GM18873 (cell line): ENCODE data around the gene CCN5.
"Not testable (repeated sequence)": the region's sequence is repeated elsewhere in the genome, so short reads cannot be mapped to it uniquely, and the experiment has no call there.

ENCODE experiments used
- ATAC-seq: cut with Tn5 transposase; IDR thresholded peaks from one replicate; pipeline ENCODE4 v1.9.1; 2021; ENCODE audit warnings: mild to moderate bottlenecking, moderate library complexity, moderate number of reproducible peaks; ENCODE audit not compliant: unreplicated experiment, low FRiP score

The CCN5 gene

GRCh38 chr20:44752099-44752931, 37.1 kb downstream of the CCN5 start:
- ATAC-seq: no peak

- ATAC-seq: no peak
Measured at GRCh38 chr20:44754554-44754953, 39.4 kb downstream of the CCN5 start.

GRCh38 chr20:44756011-44756688, 41.0 kb downstream of the CCN5 start:
- ATAC-seq: no peak

GRCh38 chr20:44756956-44757355, 41.8 kb downstream of the CCN5 start:
- no peak for ATAC-seq

GRCh38 chr20:44758247-44759101, 43.3 kb downstream of the CCN5 start:
- no peak for ATAC-seq

GRCh38 chr20:44759595-44759994, 44.4 kb downstream of the CCN5 start:
- no peak for ATAC-seq

- ATAC-seq: no peak
Measured at GRCh38 chr20:44761423-44761822, 46.3 kb downstream of the CCN5 start.

- no peak for ATAC-seq
Measured at GRCh38 chr20:44762466-44763140, 47.4 kb downstream of the CCN5 start.

GRCh38 chr20:44763798-44764197, 48.6 kb downstream of the CCN5 start:
- not testable (repeated sequence) for ATAC-seq

GRCh38 chr20:44765091-44765490, 49.9 kb downstream of the CCN5 start:
- ATAC-seq: no peak

- no peak for ATAC-seq
Measured at GRCh38 chr20:44765701-44766347, 50.7 kb downstream of the CCN5 start.

- no peak for ATAC-seq
Measured at GRCh38 chr20:44768256-44768655, 53.1 kb downstream of the CCN5 start.

GRCh38 chr20:44768854-44769480, 53.8 kb downstream of the CCN5 start:
- no peak for ATAC-seq

GRCh38 chr20:44769481-44769863, 54.3 kb downstream of the CCN5 start:
- no peak for ATAC-seq

- no peak for ATAC-seq
Measured at GRCh38 chr20:44770484-44771171, 55.5 kb downstream of the CCN5 start.

GRCh38 chr20:44771172-44771535, 56.0 kb downstream of the CCN5 start:
- ATAC-seq: no peak

GRCh38 chr20:44772636-44773035, 57.5 kb downstream of the CCN5 start:
- ATAC-seq: no peak

GRCh38 chr20:44773070-44773829, 58.1 kb downstream of the CCN5 start:
- no peak for ATAC-seq
